HG02623 (cell line): Measurements from ENCODE around the gene IFFO2.
"Not testable (repeated sequence)": the region's sequence is repeated elsewhere in the genome, so short reads cannot be mapped to it uniquely, and the experiment has no call there.

Experiments used
- ATAC-seq: cut with Tn5 transposase; IDR thresholded peaks from one replicate; pipeline ENCODE4 v1.9.1; 2021; ENCODE audit warnings: moderate library complexity; ENCODE audit not compliant: unreplicated experiment

IFFO2 gene

DNA sequence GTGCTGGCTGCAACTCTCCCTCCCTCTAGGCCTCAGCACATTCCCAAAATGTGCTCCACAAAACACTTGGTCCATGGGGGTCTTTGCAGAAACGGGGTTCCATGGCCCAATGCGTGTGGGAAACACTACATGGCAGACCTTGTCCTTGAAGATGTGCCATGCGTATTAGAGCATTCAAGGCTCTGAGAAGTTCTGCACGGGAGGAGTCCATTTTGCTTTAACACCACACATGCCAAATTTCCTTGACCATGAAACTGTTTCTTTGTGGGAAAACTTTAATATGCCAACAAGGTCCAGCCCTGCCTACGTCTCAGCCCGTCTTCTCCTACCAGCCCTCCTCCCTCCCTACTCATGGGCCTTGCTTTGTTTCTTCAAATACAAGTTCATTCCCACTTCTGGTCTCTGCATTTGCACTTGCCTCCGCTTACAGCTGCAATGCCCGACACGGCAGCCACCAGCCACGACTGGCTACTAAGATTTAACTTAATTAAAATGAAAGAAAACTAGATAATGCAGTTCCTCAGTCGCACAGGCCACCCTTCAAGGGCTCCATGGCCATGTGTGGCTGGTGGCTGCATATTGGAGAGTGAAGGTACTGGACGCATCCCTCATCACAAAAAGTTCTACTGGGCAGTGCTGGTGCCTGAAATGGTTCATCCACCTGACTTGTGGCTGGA lies 77.8 kb downstream of the IFFO2 start:
- no peak for ATAC-seq

DNA sequence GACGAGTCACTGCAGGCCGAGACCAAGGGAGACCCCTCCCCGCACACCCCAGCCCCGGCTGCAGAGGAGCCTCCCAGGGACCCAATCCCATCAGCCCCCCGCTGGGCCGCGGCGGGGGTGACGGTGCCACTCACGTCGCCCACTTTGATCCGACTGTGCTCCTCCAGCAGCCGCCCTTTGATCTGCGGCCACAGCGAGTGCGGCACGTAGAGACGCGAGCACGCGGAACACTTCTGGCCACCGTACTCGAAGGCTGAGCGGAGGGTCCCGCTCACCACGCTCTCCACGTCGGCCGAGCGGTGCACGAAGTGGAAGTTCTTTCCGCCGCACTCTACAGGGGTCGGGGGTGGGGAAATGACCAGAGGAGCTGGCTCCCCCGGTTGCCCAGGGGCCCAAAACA lies 79.2 kb downstream of the IFFO2 start:
- ATAC-seq, result no peak

DNA sequence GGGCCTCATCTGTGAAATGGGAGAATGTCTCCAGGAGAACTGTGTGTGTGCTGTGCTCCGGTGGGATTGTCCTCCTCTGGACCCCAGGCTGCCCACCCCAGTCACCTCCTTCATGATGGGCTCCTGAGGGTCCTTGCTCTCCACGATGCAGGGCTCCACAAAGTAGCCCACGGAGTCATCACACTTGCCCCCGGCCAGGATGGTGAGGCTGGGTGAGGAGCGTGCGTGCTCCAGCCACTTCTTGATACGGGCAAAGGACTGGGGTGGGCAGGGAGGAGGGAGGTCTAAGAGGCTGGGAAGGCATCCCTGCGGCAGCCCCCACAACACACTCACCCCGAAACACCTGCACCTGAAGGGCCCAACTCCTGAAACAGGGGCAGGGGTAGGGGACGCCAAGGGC lies 80.3 kb downstream of the IFFO2 start:
- ATAC-seq, result no peak

DNA sequence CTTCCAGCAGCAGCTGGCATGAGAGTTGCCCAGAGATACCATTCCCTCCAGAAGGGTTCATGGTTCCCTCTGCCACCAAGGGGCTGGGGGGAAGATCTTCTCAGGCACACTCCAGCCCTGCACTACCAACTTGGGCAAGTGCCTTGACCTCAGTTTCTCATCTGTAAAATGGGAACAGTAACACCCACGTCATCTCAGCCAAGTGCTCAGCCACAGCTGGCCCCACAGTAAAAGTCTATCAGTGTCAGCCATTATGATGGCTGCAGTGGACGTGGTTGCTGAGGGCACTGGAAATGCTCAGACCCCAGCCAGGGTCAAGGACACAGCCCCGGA lies 80.7 kb downstream of the IFFO2 start:
- no peak for ATAC-seq

DNA sequence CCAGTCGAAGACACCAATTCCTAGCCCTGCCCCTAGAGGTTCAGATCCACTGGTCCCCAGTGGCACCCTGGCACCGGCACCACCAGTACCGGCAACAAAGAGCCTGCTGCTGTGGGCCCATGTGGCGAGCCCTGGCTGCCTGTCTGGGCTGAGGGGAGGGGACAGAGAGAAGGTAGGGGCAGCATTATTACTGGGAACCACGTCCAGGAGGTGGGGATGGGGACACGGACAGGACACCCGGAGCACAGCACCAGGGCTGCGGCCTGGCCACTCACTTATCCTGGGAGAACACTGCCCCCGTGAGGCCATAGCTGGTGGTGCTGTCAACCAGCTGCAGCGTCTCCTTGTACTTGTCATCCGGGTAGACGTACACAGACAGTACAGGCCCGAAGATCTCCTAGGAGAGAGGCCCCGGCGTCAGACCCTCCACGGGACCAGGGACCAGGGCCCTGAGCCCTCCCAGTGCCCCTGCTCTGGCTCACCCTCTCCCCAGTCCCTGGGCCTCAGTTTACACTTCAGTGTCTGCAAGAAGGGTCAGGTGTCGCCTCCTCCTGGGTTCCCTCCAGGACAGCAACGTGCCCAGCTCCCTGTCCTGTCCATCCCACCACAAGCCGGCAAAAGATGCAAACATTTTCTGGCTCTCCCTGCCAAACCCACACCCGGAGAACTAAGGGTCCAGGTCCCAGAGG lies 81.2 kb downstream of the IFFO2 start:
- ATAC-seq, result no peak

DNA sequence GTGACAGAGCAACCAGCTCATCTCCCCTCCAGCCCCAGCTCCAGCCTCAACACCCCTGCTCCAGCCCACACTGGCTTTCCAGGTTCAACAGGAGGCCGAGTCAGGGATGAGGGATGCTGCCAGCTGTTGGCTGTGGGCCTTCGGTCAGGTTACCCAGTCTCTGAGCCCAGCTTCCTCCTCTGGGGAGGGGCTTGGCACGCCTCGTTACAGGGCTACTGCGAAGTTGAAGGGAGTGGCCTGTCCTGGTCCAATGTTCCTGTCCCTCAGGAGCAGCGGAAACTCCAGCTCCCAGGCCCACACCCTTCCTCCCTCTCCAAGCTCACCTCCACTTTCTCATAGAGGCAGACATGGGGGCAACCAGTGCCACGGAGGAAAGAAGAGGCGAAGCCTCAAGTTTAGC lies 81.9 kb downstream of the IFFO2 start:
- no peak for ATAC-seq

DNA sequence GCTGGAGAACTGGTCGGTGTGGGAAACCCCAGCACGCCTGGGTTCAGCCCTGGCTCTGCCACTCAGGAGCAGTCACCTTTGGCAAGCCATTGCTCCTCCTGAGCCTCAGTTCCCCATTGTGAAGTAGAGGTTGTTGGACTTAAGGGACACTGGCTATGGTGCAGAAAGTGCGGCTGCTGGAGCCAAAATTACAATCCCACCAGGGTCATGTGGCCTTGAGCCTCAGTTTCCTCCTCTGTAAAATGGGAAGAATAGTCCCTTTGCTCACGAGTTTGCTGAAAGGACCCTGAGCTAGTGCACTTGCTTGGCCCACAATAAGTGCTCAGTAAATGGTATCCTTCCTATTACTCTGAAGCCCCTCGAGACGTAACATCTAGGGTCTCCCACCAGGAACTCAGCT lies 82.4 kb downstream of the IFFO2 start:
- ATAC-seq, result no peak

DNA sequence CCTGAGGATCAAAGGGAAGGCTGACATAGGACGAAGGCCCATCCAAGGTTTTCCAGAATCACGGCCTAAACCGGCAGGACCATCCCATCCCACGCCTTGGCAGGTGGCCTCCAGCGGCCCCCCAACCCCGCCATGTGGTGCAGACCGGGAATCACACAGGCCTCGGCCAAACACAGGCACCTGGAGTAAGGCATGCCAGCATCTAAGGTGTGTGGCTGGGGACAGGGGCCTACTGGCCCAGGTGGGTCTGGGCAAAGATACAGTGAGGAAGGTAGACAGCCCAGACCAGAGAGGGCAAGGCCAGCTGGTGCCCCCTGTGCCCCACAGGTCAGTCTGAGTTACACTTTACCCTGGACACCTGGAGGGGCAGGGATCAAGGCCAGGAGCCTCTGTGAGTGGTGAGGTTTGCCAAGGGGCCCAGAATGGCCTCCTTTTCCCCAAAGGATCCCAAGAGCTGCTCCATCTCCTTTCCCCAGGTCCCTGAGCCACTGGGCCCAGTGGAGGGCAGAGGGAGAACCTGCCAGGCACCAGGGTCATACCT lies 84.3 kb downstream of the IFFO2 start:
- no peak for ATAC-seq

DNA sequence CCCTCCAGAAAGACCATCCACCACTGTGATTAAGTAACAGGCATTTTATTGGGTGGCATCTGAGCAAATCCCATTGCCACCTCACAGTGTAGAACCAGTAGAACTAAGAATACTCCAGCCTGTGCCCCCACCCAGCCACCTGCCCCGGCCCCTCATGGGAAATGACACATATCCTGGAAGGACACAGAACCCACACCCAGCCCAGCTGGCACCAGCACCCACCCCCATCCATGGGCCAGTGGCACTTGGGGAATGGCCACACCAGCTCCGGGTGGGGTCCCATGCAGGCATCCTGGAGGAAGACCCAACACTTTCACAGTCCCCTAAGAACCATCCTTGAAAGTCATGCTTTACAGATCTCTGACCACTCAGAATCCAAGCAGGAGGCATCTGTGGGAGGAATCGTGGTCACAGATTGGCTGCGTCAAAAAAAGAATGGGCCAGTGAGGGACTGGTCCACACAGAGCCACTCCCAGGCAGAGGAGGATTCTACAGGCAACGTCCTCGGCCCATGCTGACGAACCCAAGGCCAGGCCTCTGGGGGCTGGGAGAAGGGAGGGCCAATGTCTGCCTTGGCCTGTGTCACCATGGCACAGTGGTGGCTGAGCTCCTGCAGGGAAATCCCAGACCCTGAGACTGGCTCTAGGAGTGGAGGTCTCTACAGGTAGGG lies 84.9 kb downstream of the IFFO2 start:
- no peak for ATAC-seq

DNA sequence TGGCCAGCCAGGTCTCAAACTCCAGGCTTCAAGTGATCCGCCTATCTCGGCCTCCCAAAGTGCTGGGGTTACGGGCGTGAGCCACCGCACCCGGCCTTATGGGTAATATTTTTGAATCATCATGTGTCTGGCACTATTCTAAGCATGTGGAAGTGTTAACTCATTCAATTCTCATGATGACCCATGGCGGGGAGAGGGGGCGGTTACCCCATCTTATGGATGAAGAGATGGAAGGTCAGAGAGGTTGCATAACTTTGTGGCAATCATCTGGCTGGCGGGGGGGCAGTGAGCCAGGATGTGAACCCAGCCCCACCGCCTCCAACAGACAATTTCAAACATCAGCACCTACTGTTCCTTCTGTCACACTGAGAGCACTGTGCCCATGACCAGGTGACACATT lies 85.5 kb downstream of the IFFO2 start:
- ATAC-seq, result no peak

DNA sequence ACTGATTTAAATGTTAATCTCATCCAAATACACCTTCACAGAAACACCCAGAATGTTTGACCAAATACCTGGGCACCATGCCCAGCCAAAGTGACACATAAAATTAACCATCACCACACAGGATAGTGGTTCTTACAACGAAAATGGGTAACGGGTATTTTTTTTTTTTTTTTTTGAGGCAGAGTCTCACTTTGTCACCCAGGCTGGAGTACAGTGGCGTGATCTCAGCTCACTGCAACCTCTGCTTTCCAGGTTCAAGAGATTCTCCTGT lies 85.9 kb downstream of the IFFO2 start:
- not testable (repeated sequence) for ATAC-seq

DNA sequence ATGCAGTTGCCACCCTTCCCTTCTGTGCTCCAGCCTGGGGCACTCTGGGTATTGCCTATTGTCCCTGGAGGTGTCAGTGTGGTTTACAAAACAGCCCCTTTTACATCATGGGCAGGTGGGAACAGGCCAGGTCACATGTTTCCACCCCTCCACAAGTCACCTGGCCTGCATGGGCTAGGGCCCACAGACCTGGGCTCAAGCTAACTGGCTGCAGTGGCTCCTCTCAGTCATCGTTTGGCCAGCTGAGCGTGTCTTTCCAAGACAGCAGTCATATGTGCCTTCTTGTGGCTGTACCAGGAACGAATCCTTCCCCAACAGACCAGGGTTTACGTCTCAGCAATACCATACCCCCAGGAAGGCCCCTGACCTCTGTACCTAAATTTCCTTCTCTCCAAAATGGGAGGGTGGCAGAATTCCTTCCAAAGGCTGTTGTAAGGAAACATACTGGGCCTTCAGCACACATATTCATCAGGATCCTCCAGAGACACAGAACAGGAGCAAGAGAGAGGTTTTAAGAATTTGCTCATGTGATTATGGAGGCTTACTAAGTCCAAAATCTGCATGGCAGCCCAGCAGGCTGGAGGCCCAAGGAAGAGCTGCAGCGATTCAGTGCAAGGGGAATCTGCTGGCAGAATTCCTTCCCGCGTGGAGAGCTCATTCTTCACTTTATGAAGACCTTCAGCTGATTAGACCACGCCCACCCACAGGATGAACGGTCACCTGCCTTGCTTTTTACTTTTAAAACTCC lies 86.5 kb downstream of the IFFO2 start:
- ATAC-seq, result no peak

DNA sequence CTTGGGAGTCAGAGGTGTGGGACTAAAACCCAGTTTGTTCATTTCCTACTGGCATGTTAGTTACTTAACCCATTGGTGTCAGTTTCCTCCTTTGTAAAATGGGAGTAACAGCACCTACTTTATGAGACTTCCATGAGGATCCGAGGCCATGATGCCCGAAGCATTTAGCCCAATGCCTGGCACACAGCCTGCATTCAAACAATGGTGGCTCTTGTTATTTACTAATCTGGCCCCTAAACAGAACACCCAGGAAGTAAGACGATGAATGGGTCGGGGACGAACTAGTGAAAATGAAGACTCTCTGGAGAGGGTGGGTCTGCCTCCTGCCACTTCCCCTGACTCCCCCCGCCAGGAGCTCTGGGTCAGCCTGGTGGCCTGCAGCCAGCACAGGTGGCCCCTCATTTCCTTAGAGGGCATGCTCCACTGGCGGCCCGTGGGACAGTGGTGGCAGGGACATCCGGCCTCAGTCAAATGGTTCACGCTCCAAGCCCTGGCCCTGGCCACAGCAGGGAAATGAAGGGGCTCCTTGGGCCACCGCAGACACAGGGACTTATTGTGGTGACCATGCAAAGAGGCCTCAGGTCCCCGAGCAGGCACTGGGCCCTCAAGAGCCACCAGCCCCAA lies 87.6 kb downstream of the IFFO2 start:
- no peak for ATAC-seq

DNA sequence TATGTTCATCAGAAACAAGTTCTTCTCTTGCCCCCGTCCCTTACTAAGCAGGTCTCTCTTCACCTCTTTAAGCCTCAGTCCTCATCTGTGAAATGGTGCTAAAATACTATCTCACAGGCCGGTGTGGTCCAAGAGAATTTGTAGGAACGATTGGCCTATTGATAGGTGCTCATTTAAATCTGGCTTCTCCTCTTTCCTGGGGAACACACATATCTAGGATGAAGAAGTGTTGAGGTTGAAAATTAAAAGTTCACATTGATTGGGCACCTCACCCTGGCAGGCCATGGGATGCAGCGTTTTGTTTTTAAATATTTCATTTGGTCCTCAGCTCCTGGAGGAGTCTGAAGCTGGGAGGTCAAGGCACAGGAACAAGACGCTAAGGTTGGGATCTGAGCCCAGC lies 88.1 kb downstream of the IFFO2 start:
- no peak for ATAC-seq

DNA sequence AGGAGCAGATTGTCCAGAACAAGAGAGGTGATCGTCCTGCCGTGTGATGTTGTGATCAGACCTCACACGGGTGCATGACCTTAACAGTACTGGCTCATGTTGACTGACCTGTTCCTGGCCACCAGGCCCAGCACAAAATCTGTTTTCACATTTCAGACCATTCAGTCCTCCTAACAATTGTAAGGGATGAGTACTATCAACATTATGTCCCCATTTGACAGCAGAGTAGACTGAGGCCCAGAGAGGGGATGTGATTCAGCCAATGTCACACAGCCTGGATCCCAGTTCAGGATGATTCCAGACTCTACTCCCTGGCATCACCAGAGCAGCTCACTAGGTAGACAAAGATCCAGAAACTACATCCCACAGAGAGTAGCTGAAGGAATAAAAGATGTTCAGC lies 89.6 kb downstream of the IFFO2 start:
- no peak for ATAC-seq

DNA sequence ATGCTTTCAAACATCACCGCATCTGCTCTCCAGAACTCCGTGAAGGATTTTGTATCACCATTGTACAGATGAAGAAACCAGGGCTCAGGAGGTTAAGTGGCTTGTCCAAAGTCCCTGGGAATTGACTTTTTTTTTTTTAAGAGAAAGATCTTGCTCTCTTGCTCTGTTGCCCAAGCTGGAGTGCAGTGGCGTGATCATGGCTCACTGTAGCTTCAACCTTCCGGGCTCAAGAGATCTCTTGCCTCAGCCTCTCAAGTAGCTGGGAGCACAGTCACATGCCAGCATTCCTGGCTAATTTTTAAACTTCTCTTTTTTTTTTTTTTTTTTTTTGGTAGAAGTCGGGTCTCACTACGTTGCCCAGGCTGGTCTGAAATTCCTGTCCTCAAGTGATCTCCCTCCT lies 90.2 kb downstream of the IFFO2 start:
- ATAC-seq, result no peak

DNA sequence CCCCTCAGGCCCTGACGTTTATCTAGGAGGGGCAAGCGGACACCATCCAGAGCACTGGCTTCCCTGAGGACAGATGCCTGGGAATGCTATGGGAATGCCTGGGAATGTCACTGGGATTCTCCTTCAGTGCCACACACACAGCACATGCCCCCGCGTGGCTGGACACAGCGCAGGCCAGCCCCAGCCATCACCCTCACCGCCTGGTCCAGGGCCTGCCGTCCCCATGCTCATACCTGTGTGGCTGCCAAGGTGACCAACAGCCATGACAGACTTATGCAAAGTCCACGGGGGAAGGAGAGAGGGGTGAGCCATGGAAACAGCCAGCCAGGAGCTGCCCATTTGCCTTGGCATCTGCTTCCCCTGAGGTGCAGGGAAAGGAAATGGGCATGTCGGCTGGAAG lies 91.3 kb downstream of the IFFO2 start:
- ATAC-seq, result no peak

DNA sequence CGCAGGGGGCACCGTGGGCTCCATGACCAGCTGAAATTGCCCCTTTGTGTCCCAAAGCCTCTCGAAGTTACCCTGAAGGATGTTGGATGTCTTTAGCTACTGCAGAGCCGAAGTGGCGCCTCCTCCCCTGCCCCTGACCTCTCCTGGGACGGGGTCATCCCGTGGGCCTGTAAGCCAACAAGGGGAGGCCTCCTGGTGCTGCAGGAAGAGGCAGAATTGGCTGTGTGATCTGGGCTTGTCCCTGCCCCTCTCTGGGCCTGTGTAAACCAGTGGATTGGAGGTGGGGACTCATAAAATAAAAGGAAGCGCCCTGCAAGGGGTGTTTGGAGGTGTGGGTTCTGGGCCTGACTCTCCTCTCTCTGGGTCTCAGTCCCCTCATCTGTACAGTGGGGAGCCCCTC lies 94.9 kb downstream of the IFFO2 start:
- ATAC-seq, result no peak

DNA sequence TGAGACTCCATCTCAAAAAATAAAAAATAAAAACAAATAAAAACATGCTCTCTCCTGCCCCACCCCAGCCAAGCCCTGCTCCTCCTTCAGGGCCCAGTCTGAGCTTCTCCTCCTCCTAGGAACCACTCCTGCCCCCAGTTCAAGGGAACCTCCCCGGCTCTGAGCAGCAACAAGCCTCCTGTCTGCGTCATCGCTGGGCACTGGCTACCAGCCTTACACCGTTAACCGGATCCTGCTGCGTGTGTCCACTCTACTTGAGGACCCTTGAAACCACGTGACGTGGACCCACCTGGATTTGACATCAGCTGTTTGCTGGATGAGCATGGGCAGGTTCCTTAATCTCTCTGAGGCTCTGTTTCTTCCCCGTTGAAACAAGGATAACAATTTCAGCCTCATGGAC lies 95.4 kb downstream of the IFFO2 start:
- no peak for ATAC-seq

DNA sequence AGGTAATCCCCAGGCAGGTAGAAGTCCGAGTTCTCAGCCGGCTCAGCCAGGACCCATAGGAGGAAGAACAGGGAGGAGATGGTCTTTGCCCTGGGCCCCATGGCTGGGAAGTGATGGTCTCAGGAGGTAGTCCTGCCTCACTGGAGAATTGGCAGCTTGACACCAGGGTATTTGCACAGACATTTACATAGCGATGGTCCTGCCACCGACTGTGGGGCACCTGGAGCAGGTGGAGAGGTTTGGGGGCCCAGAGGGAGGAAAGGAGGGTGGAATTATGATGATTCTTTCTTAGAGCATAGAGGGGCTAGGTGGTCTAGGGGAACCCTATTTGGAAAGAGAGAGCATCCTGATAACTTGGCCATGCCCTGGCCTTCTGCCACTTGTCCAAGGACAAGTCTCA lies 96.9 kb downstream of the IFFO2 start, which contains the start of gene TAS1R2:
TSS of gene TAS1R2 (minus strand) at position 101 of the 400 bp plus-strand sequence. CDS start at position 101, 0 bp downstream.
- ATAC-seq, result no peak

DNA sequence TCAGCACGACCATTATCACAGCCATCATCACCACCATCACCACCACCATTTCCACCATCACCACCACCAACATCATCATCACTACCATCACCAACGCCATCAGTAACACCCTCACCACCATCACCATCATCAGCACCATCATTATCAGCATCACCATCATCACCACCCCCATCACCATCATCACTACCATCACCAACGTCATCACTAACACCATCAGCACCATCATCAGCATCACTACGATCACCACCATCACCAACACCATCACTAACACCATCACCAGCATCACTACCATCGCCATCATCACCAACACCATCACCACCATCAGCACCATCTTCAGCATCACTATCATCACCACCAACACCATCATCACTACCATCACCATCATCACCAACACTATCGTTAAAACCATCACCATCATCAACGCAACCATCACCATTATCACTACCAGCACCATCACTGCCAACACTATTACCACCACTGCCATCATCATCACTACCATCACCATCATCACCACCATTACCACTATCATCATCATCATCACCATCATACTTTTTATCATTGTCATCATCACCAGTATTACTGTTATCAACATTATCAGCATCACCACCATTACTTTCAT lies 98.3 kb downstream of the IFFO2 start:
- ATAC-seq, result no peak
